BE2C (cell line): ENCODE data around the gene FOXF2.

ENCODE experiments used
- DNase-seq: peaks from one replicate; pipeline ENCODE4 v3.0.0-alpha.2; 2020
- H3K27me3 ChIP-seq: fragments of 250-450 bp; sonication (Bioruptor Pico); 2 replicates; pipeline ENCODE4 v1.5.1; 2020; ENCODE audit warnings: mild to moderate bottlenecking
- H3K36me3 ChIP-seq: fragments of 250-450 bp; sonication (Bioruptor Pico); 2 replicates; pipeline ENCODE4 v1.5.1; 2020; ENCODE audit warnings: mild to moderate bottlenecking
- H3K4me1 ChIP-seq: fragments of 250-450 bp; sonication (Bioruptor Pico); 2 replicates; pipeline ENCODE4 v1.5.1; 2020
- H3K4me3 ChIP-seq: 2 replicates; pipeline ENCODE4 v1.5.1; 2011; ENCODE audit warnings: low read depth, low read length
- H3K9me3 ChIP-seq: fragments of 250-450 bp; sonication (Bioruptor Pico); 2 replicates; pipeline ENCODE4 v1.5.1; 2020
- TF ChIP-seq, protein P1 (sequence below): IDR thresholded peaks from 2 replicates; pipeline ENCODE4 v1.5.1; 2012; ENCODE audit warnings: mild to moderate bottlenecking, low read depth, low read length

FOXF2 gene

DNA sequence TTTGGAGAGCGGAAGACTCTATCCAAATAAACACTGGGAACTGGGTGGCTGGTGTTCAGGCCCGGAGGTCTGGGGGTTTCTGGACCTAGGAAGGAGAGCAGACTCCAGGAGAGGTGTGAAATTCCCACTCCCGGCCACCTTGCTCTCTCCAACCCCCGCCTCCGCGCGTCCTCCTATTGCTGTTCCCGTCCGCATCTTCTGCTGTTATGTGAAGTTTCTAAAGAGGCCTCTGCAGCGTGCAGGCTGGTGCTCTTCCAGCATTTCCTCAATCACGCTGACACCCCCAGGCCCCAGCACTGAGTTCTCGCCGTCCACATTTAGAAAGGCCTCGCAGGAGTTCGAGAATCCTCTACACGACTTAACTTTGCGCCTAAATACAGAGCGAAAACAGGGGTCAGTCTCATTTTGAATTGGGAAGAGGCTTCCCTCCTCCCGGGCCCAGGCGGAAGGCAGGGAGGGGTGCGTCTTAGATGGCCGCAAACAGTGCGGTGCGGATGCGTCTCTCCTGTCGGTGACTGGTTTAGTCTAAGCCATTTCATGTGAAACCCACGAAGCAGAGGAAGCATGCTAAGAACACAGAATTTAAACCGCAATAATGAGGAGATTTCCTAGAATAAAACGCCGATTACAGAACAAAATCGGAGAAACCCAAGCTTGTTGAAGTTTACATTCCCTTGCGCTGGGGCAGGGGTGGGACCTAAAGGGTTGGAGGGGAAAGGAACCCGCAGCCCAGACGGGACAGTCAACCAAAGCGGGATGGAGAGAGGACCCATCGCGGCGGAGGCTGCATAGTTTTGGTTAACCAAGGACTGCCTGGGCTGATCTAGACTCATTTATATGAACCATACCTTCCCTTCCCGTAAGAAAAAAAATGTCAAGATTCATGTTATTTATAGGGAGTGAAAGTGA, 4.0 kb upstream of the FOXF2 start:
- no peak overlapping the region for H3K4me3 ChIP-seq
- TF ChIP-seq, protein P1, sequence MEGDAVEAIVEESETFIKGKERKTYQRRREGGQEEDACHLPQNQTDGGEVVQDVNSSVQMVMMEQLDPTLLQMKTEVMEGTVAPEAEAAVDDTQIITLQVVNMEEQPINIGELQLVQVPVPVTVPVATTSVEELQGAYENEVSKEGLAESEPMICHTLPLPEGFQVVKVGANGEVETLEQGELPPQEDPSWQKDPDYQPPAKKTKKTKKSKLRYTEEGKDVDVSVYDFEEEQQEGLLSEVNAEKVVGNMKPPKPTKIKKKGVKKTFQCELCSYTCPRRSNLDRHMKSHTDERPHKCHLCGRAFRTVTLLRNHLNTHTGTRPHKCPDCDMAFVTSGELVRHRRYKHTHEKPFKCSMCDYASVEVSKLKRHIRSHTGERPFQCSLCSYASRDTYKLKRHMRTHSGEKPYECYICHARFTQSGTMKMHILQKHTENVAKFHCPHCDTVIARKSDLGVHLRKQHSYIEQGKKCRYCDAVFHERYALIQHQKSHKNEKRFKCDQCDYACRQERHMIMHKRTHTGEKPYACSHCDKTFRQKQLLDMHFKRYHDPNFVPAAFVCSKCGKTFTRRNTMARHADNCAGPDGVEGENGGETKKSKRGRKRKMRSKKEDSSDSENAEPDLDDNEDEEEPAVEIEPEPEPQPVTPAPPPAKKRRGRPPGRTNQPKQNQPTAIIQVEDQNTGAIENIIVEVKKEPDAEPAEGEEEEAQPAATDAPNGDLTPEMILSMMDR = no peak
- no peaks in the 10 kb centered on the region for H3K4me1 ChIP-seq
- H3K36me3 ChIP-seq = no peaks in the 10 kb centered on the region
- H3K9me3 ChIP-seq = no peaks in the 10 kb centered on the region
- H3K27me3 ChIP-seq = peaks cover 97% of the 10 kb centered on the region
- no peak for DNase-seq

DNA sequence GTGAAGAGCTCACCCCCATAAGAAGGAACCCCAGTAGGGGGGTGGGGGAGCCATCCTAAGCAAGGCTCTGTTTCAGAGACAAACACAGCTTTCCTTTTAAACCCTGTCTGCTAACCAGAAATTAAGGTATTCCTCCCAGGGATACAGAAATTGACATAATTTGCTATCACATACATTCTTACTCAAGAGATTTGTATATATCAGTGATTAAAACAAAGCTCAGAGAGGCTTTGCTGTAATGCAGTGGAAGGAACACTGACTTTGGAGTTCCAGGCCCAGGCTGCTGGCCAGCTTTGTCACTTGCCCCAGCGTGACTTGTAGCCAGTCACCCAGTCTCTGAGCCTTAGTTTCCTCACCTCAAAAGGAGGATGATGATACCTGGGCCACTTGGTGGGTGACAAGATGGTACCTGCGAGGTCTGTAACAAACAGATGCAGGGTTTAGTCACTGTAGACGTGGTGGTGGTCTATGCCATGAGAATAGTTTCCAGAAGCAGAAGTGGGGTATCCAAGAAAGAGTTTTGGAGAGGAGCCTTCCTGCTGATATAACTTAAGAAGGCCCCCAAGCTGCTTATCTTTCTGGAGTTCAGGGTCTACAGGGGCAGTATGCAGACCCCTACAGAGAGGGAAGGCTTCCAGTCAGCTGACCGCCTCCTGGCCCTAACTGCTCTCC, 3.2 kb upstream of the FOXF2 start:
- Histone ChIP-seq H3K4me3 (no peak overlapping the region), H3K36me3 (no peaks in the 10 kb centered on the region), H3K27me3 (peaks cover 97% of the 10 kb centered on the region), H3K4me1 (no peaks in the 10 kb centered on the region), H3K9me3 (no peaks in the 10 kb centered on the region)
- DNase-seq = no peak
- TF ChIP-seq, protein P1 = no peak

DNA sequence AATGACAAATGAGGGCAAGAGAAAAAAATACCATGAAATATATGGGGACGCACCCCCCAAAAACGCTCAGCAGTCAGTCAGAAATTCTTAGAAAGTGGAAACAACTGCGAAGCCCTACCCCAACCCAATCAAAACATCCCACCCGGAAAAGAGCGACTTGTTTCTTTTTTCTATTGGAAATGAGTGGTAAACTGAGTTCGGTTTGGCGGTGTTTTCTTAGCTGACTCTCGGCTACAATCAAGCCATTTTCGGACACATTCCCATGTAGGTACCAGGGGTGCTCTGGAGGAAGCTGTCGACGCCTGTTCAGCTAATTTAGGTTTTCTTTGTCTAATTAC, 1.9 kb upstream of the FOXF2 start:
- H3K4me1 ChIP-seq = no peaks in the 10 kb centered on the region
- no peak for DNase-seq
- no peaks in the 10 kb centered on the region for H3K9me3 ChIP-seq
- H3K27me3 ChIP-seq = peaks cover 97% of the 10 kb centered on the region
- TF ChIP-seq, protein P1 = no peak
- no peaks in the 10 kb centered on the region for H3K36me3 ChIP-seq
- H3K4me3 ChIP-seq = no peak overlapping the region

DNA sequence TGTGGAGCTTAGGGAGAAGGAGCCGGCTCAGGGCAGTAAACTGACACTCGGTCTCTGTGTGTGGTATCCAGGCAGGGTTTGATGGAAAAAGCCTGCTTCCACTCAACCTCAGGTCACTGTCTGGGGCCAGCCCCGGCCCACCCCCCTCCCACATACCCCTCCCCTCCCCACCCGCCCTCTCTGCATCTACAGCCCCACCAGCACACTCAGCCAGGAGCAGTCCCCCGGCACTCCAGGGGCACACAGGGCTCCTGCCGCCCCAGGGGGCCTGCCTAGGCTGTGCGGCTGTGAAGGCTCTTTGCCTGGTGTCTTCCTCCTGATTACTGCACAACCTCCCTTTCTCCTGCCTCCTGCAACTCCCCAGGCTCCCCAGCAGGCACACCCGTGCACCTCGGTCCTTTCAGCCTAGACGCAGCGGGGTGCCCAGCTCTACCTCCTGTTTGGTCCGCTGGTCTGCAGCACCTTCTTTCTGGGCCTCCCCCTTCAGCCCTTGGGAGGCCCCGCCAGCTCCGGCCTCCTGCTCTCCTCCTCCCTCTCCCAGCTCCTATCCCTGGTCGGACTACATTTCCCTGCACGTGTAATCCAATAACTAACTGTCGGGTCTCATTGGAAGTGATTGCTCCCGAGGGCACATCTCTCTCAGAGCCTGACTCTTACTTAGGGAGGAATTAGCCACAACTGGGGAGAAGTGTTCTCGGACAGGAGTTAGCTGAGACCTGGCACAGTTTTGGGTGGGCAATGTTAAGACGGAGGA, 1.3 kb upstream of the FOXF2 start:
- H3K27me3 ChIP-seq = peaks cover 97% of the 10 kb centered on the region
- DNase-seq = no peak
- no peak overlapping the region for H3K4me3 ChIP-seq
- H3K4me1 ChIP-seq = no peaks in the 10 kb centered on the region
- TF ChIP-seq, protein P1 = no peak
- H3K9me3 ChIP-seq = no peaks in the 10 kb centered on the region
- H3K36me3 ChIP-seq = no peaks in the 10 kb centered on the region

DNA sequence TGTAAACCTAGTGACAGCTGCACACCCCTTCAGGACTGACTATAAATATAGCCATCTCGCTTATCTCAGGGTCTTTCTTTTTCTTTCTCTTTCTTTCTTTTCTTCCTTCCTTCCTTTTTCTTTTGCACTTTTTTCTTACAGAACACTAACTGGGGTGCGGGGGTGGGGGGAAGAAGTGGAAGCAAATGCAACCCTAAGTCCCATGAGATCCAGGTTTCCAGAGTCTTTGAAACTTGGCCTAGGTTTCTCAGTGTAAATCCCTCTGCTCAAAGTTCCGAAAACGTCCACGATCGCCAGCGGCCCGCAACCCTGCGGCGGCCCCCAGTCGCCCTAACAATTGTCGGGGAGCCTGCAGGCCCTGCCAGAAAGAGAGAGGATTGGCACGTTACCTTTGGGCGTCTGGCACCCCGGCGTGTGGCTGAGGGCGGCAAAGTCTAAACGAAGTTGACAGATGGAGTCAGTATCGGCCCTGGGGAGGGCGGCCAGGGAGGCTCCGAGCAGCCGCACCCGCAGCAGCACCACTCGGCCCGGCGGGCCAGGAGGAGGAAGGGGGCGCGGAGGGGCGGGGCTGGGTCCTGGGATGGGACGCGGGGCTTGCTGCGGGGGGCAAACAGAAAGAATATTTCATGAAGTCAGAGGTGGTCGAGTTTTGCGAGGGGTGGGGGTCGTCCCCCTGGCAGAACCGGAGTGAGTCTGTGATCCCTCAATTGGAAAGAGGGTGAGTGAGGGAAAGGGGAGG, 577 bp upstream of the FOXF2 start:
- H3K9me3 ChIP-seq = no peaks in the 10 kb centered on the region

More for the DNA sequence above, 577 bp upstream of the FOXF2 start:
- peaks cover 97% of the 10 kb centered on the region for H3K27me3 ChIP-seq
- no peak for DNase-seq
- H3K4me3 ChIP-seq = no peak overlapping the region
- TF ChIP-seq, protein P1 = no peak
- H3K36me3 ChIP-seq = no peaks in the 10 kb centered on the region
- no peaks in the 10 kb centered on the region for H3K4me1 ChIP-seq
